ENCODE data around the gene G0S2. TPM values are rescaled to one million over a fixed set of nuclear protein-coding genes. Genes with fewer than 3 reads are reported as not detected.

G0S2 gene
- total and polyA plus RNA-seq, 2 of the 4 experiments (the other 2 are of a cell fraction) = 0.36 to 0.53 TPM

DNA sequence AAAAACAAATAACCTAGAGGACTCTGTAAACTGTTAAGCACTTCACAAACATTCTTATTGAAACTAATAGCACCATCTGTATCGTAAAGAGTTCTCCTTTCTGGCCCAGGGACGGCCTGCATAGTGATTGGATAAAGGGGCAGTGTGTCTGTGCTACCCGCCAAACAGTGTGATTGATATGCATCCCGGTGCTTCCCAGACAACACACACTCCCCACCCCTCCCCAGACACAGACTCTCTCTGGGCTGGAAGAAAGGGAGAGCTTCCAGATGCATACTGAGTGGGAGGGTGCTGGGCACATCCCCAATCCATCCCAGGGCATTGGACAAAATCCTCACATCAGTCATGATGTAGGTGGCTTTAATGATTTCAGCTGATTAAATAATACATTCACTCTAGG is 33.1 kb downstream of the G0S2 start:
- ATAC-seq (ENCODE audit: low read depth) (no peak), DNase-seq (no peak)
- Histone ChIP-seq H3K79me1 (ENCODE audit: low read depth in 1 of 2, low read length in 2 of 2) (no peaks in the 10 kb centered on the region), H3K9me3 (ENCODE audit: control insufficient read depth, insufficient read depth, low read length) (no peaks in the 10 kb centered on the region), H3K4me3 (ENCODE audit: insufficient read depth, low read depth, low read length) (no peak overlapping the region), H4K20me1 (ENCODE audit: insufficient read depth, low read length) (no peaks in the 10 kb centered on the region), H2AK5ac (ENCODE audit: low read depth, low read length) (no peak overlapping the region), H2BK20ac (ENCODE audit: low read depth, low read length) (no peak overlapping the region), H4K8ac (ENCODE audit: low read depth in 2 of 2, low read length in 2 of 2) (no peak overlapping the region), H3K36me3 (ENCODE audit: control insufficient read depth, insufficient read depth, low read length) (no peaks in the 10 kb centered on the region), H3K56ac (ENCODE audit: extremely low read depth, insufficient read depth, low read length) (no peak overlapping the region), H3K4me2 (ENCODE audit: low read depth, low read length) (no peak overlapping the region), H3K4me1 (ENCODE audit: control insufficient read depth, insufficient read depth, low read length) (no peaks in the 10 kb centered on the region), H3K27ac (ENCODE audit: insufficient read depth, low read length) (no peak overlapping the region), H3K27me3 (ENCODE audit: control insufficient read depth, insufficient read depth, low read length) (no peaks in the 10 kb centered on the region), H4K91ac (ENCODE audit: insufficient read depth, low read depth, low read length) (no peak overlapping the region), H2BK120ac (ENCODE audit: low read depth, low read length) (no peak overlapping the region), H2AK9ac (replicated peaks; ENCODE audit: low read depth, low read length, poor library complexity) (no peak overlapping the region), H4K5ac (ENCODE audit: low read depth, low read length) (no peak overlapping the region), H3K9ac (ENCODE audit: low read depth, low read length) (no peak overlapping the region), H3K23ac (ENCODE audit: low read depth, low read length) (no peak overlapping the region), H3K9me1 (ENCODE audit: insufficient read depth, low read length) (no peaks in the 10 kb centered on the region), H2BK5ac (ENCODE audit: low read depth, low read length, poor library complexity, severe bottlenecking) (no peak overlapping the region), H2AFZ (replicated peaks; ENCODE audit: low read length, poor library complexity) (no peak overlapping the region), H2BK15ac (ENCODE audit: low read depth, low read length) (no peak overlapping the region), H3K18ac (ENCODE audit: low read depth, low read length) (no peak overlapping the region), H3K4ac (ENCODE audit: low read depth, low read length) (no peak overlapping the region), H3K14ac (replicated peaks; ENCODE audit: low read depth, low read length) (no peak overlapping the region)
- no TSS peak for BruUV-seq (replicated peaks)
- in situ Hi-C loops (cut with MboI; ENCODE audit: low sequenced_read_pairs) = no loop called here
- POLR2A ChIA-PET (ENCODE audit: unreplicated experiment) = no interaction called here
- CTCF ChIA-PET = interaction anchor here (0.6 kb wide), 1 partner anchor 1465 kb away, joined by 7 read pairs; no protein-coding TSS in a partner anchor
- TF ChIP-seq, protein P1, sequence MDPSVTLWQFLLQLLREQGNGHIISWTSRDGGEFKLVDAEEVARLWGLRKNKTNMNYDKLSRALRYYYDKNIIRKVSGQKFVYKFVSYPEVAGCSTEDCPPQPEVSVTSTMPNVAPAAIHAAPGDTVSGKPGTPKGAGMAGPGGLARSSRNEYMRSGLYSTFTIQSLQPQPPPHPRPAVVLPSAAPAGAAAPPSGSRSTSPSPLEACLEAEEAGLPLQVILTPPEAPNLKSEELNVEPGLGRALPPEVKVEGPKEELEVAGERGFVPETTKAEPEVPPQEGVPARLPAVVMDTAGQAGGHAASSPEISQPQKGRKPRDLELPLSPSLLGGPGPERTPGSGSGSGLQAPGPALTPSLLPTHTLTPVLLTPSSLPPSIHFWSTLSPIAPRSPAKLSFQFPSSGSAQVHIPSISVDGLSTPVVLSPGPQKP (IDR thresholded peaks at IDR 0.05; ENCODE audit: borderline replicate concordance, low read depth, low read length) = no peak
- no CpG with 5 or more reads among the region's 4 CpGs for WGBS, 2 experiments (ENCODE audit: extremely low coverage in 2 of 2, insufficient read length in 1 of 2)
- dilution Hi-C loops (cut with HindIII; ENCODE audit: low sequenced_read_pairs, unreplicated experiment) = no loop called here
- intact Hi-C loops (cut with micrococcal nuclease) = no loop called here
